Right lobe of liver (tissue), 6 donors: ENCODE results near the gene JAM3. TPM values are rescaled to one million over a fixed set of nuclear protein-coding genes. Genes with fewer than 3 reads are reported as not detected.

Experiments
- ATAC-seq, 4 donors: fragments of 200-7000 bp; cut with Tn5 transposase; one replicate each; pipeline ENCODE4 v1.9.1; 2020; ENCODE audit warnings: mild to moderate bottlenecking in 4 of 4, moderate library complexity in 4 of 4
- DNase-seq, 3 donors: peaks; one replicate each; pipeline ENCODE4 v3.0.0-alpha.2; 2020
- H3K27ac ChIP-seq, 3 donors: fragments of 200-600 bp; one replicate each; pipeline ENCODE4 v1.8.0; 2022
- H3K27me3 ChIP-seq, 2 donors: fragments of 200-600 bp; one replicate each; pipeline ENCODE4 v1.8.0; 2022
- H3K36me3 ChIP-seq, 4 donors: fragments of 200-600 bp; sonication (generic) in 1 of 4; one replicate each; pipeline versions ENCODE4 v1.5.1 to v1.8.0; 2017 to 2022; ENCODE audit warnings: control low read depth in 1 of 4
- H3K4me1 ChIP-seq, 4 donors: fragments of 200-600 bp; sonication (generic) in 1 of 4; one replicate each; pipeline versions ENCODE4 v1.5.1 to v1.8.0; 2017 to 2022; ENCODE audit warnings: control low read depth in 1 of 4
- H3K4me3 ChIP-seq, 3 donors: fragments of 200-600 bp; one replicate each; pipeline ENCODE4 v1.8.0; 2022
- H3K9me3 ChIP-seq, 4 donors: fragments of 200-600 bp; sonication (generic) in 1 of 4; one replicate each; pipeline versions ENCODE4 v1.5.1 to v1.8.0; 2017 to 2022; ENCODE audit warnings: control low read depth in 1 of 4
- POLR2A ChIP-seq: fragments of 450-650 bp; IDR thresholded peaks from one replicate; pipeline ENCODE4 v1.6.1; 2017; ENCODE audit warnings: antibody characterized with exemption, mild to moderate bottlenecking
- WGBS: methylation state at CpG from one replicate; pipeline ENCODE4 v1.1.6; 2018; ENCODE audit warnings: low coverage, low lambda C conversion rate; ENCODE audit not compliant: insufficient coverage; ENCODE audit errors: missing lambda C conversion rate; 5-methylcytosine and 5-hydroxymethylcytosine counted together
- intact Hi-C, 2 donors: fragments of 100-400 bp; cut with DNase I; formaldehyde crosslinking; loops; one replicate each; pipeline versions ENCODE4 v1.11.2 to v1.14.1; 2022
- long read RNA-seq: library from polyadenylated mRNA; unstranded; transcript quantifications from one replicate; pipeline ENCODE4 v2.0.0, GENCODE V29; 2019
- total RNA-seq, 6 experiments: library from RNA; depleted of rRNA in 2 of 6; stranded (reverse); fragments of >200 nt in 2 of 6; fragmentation: NEBNext Ultra II Directional in 3 of 6; extraction: Animal tissue kit (Norgen Biotek cat#: 25700) in 3 of 6; gene quantifications; one replicate each; pipeline versions ENCODE4 v1.1.0 to v1.2.4, GENCODE V29; 2016 to 2023
- TF ChIP-seq, protein P1 (sequence below), 4 donors: fragments of 200-600 bp in 3 of 4; fragments of 450-650 bp in 1 of 4; IDR thresholded peaks; one replicate each; pipeline versions ENCODE4 v1.5.1 to v1.8.0; 2016 to 2022; ENCODE audit warnings: antibody characterized with exemption in 4 of 4, mild to moderate bottlenecking in 2 of 4
- donor health status: DM: no; HTN: yes; CAD: no.
- donor health status: DM: no; HTN: no; CAD: no.
- donor health status: DM: no; HTN: no; CAD: no.
- donor health status: DM: no; HTN: yes; CAD: no.
- donor health status: DM: no; HTN: yes; CAD: no.

JAM3 gene
- 1 to 10 TPM in 5 of 6 experiments, under 1 TPM in 1; 0.86 to 2.5 (median 1.6) TPM for total RNA-seq
- long read RNA-seq, partial matches to known transcripts: 0 of 1 reads
- long read RNA-seq, other reads (novel, unspliced or antisense): 1 of 1 reads

DNA sequence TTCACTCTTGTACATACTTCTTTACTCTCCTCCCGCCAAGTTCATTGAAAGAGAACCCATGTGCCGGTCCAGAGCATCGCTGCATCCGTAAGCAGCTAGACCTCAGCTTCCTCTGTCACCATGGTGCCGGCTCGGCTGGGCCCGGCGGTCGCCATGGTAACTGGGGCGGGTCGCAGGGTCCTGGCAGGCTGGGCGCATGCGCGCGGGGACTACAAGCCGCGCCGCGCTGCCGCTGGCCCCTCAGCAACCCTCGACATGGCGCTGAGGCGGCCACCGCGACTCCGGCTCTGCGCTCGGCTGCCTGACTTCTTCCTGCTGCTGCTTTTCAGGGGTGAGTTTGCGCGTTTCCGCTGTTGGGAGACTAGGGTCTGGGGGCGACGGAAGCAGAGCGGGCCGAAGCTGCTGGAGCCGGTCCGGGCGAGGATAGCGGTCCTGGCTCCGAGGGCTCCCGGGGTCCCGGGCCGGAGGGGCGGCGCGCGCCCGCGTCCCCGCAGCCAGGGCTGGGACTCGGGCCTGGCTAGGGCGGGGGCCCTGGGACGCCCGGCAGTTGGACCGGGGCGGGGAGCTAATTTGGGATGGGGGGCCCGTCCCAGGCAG, at the start of gene JAM3:
TSS of gene JAM3 (plus strand) at position 244 of the 597 bp plus-strand sequence. CDS start at position 256, 12 bp downstream.
- Histone ChIP-seq H3K4me1 (no peaks in the 10 kb centered on the region), H3K9me3 (no peaks in the 10 kb centered on the region), H3K36me3 (no peaks in the 10 kb centered on the region), H3K27ac (peak within 1 kb of the TSS; percentile 44 to 69 (median 54)), H3K27me3 (no peaks in the 10 kb centered on the region), H3K4me3 (peak within 1 kb of the TSS; percentile 45 to 54 (median 52))
- ATAC-seq (peak; percentile 83 to 92 (median 89)), DNase-seq (peak; percentile 83 to 89 (median 87))
- 4% methylated on average over 10 of the region's 57 CpGs for WGBS
- intact Hi-C loops: no loop called here
- TF ChIP-seq, protein P1, sequence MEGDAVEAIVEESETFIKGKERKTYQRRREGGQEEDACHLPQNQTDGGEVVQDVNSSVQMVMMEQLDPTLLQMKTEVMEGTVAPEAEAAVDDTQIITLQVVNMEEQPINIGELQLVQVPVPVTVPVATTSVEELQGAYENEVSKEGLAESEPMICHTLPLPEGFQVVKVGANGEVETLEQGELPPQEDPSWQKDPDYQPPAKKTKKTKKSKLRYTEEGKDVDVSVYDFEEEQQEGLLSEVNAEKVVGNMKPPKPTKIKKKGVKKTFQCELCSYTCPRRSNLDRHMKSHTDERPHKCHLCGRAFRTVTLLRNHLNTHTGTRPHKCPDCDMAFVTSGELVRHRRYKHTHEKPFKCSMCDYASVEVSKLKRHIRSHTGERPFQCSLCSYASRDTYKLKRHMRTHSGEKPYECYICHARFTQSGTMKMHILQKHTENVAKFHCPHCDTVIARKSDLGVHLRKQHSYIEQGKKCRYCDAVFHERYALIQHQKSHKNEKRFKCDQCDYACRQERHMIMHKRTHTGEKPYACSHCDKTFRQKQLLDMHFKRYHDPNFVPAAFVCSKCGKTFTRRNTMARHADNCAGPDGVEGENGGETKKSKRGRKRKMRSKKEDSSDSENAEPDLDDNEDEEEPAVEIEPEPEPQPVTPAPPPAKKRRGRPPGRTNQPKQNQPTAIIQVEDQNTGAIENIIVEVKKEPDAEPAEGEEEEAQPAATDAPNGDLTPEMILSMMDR (IDR thresholded peaks at IDR 0.05): no peak

DNA sequence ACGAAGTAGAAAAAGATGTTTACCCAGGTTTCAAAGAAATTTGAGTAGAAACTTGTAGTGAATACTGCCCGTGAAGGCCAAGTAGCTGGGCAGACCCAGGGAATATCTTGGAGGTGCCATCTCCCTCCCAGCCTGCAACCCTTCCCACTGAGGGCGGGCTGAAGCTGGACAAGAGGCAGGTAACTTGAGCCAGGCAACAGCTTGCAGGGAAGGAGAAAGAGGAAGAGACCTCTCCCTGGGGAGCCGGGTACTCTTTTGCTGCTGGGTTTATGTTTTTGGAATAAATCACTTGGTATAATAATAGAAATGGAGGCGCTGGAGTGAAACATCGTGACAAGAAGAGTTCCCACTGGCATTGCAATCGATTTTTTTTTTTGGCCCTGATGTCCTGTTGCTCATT, 49.4 kb upstream of the JAM3 start:
- Histone ChIP-seq H3K9me3 (no peaks in the 10 kb centered on the region), H3K27me3 (no peaks in the 10 kb centered on the region), H3K4me1 (no peaks in the 10 kb centered on the region), H3K27ac (no peak overlapping the region), H3K36me3 (no peaks in the 10 kb centered on the region), H3K4me3 (no peak overlapping the region)
- TF ChIP-seq, protein P1 (IDR thresholded peaks at IDR 0.05): no peak
- no peak for TF ChIP-seq POLR2A
- WGBS: 34% methylated on average over 5 of the region's 7 CpGs
- no peak for ATAC-seq
- DNase-seq: peak in 1 of 3 donors; percentile 13
- intact Hi-C loops: no loop called here

DNA sequence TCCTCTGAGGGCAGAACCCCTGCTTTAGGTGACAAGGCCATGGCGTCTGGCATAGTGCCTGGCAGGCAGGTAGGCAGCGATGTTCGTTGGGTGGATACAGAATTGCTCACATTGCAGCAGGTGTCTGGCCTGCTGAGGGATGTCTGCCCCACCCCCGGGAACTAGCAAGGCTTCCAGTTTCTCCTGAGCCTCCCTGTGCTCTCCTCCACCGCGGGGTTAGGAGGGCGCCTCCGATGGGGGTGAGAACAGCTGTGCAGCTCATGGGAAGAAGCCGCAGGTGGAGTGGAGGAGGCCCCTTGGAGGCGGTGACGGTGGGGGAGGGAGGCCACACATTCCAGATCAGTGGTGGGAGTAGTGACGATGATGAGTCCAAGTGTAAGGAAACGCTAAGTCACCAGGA, 48.3 kb upstream of the JAM3 start:
- WGBS: 59% methylated on average over 8 of the region's 13 CpGs
- ATAC-seq: no peak
- no peak overlapping the region for H3K4me3 ChIP-seq
- H3K4me1 ChIP-seq: no peaks in the 10 kb centered on the region
- TF ChIP-seq, protein P1 (IDR thresholded peaks at IDR 0.05): no peak
- TF ChIP-seq POLR2A: no peak
- no peaks in the 10 kb centered on the region for H3K9me3 ChIP-seq
- peak in 1 of 3 donors; percentile 46 for DNase-seq
- no peaks in the 10 kb centered on the region for H3K36me3 ChIP-seq
- H3K27me3 ChIP-seq: no peaks in the 10 kb centered on the region
- intact Hi-C loops: no loop called here
- H3K27ac ChIP-seq: no peak overlapping the region

GRCh38 chr11:134021326-134021725, 47.5 kb upstream of the JAM3 start:
- DNase-seq (peak in 1 of 3 donors; percentile 20), ATAC-seq (no peak)
- Histone ChIP-seq H3K27me3 (no peaks in the 10 kb centered on the region), H3K27ac (no peak overlapping the region), H3K36me3 (no peaks in the 10 kb centered on the region), H3K4me1 (no peaks in the 10 kb centered on the region), H3K9me3 (no peaks in the 10 kb centered on the region), H3K4me3 (no peak overlapping the region)
- TF ChIP-seq, protein P1 (IDR thresholded peaks at IDR 0.05): no peak
- no peak for TF ChIP-seq POLR2A
- 60% methylated on average over 4 of the region's 7 CpGs for WGBS
- intact Hi-C loops: no loop called here
